Caco-2 (cell line): ENCODE results near the gene FA2H. TPM values are rescaled to one million over a fixed set of nuclear protein-coding genes. Genes with fewer than 3 reads are reported as not detected.

Experiments used
- BruUV-seq: library from RNA; stranded (reverse); fragments of 400-500 nt; replicated peaks from 2 replicates; lab custom pipeline; 2021; lab: Mats Ljungman, UMichigan
- CTCF ChIA-PET: fragments of 300-600 bp; sonication (Branson Sonifier 250); formaldehyde crosslinking; loops from one replicate; lab custom pipeline; 2022; ENCODE audit warnings: antibody characterized with exemption; lab: Charles Lee
- POLR2A ChIA-PET: fragments of 300-600 bp; sonication (Branson Sonifier 250); formaldehyde crosslinking; loops from one replicate; lab custom pipeline; 2022; ENCODE audit warnings: antibody characterized with exemption; lab: Charles Lee
- DNase-seq, 2 experiments: peaks; one replicate each; pipeline versions ENCODE4 v3.0.0 to v3.0.0-alpha.2; 2020 to 2022
- H3K27me3 ChIP-seq: replicated peaks from 2 replicates; pipeline ENCODE4 v1.6.0; 2011; ENCODE audit warnings: low read length; ENCODE audit not compliant: control insufficient read depth, insufficient read depth
- H3K36me3 ChIP-seq: 2 replicates; pipeline ENCODE4 v1.5.1; 2011; ENCODE audit warnings: low read length; ENCODE audit not compliant: control insufficient read depth, insufficient read depth
- H3K4me1 ChIP-seq: fragments of 250-450 bp; sonication (Bioruptor Pico); 2 replicates; pipeline ENCODE4 v1.5.1; 2020; ENCODE audit warnings: mild to moderate bottlenecking
- H3K4me3 ChIP-seq: 2 replicates; pipeline ENCODE4 v1.5.1; 2011; ENCODE audit warnings: low read depth, mild to moderate bottlenecking, control low read depth, low read length
- H3K9me3 ChIP-seq: fragments of 250-450 bp; sonication (Bioruptor Pico); 2 replicates; pipeline ENCODE4 v1.5.1; 2020; ENCODE audit warnings: mild to moderate bottlenecking, moderate library complexity
- H3K27ac Mint-ChIP-seq: one replicate; pipeline ENCODE4 v1.8.0; 2022; ENCODE audit warnings: mixed read lengths; ENCODE audit not compliant: unreplicated experiment
- H3K27me3 Mint-ChIP-seq: one replicate; pipeline ENCODE4 v1.8.0; 2022; ENCODE audit warnings: mixed read lengths; ENCODE audit not compliant: insufficient read depth, unreplicated experiment
- H3K36me3 Mint-ChIP-seq: one replicate; pipeline ENCODE4 v1.8.0; 2022; ENCODE audit warnings: mild to moderate bottlenecking, mixed read lengths; ENCODE audit not compliant: insufficient read depth, unreplicated experiment
- H3K4me1 Mint-ChIP-seq: one replicate; pipeline ENCODE4 v1.8.0; 2022; ENCODE audit warnings: low read depth, mixed read lengths; ENCODE audit not compliant: unreplicated experiment
- H3K4me3 Mint-ChIP-seq: one replicate; pipeline ENCODE4 v1.8.0; 2022; ENCODE audit warnings: mild to moderate bottlenecking, moderate library complexity, mixed read lengths; ENCODE audit not compliant: unreplicated experiment
- H3K9me3 Mint-ChIP-seq: one replicate; pipeline ENCODE4 v1.8.0; 2022; ENCODE audit warnings: mixed read lengths; ENCODE audit not compliant: unreplicated experiment
- CTCF ChIP-seq, 2 experiments: fragments of 200-600 bp in 1 of 2; IDR thresholded peaks; 1 replicate in 1 of 2; 2 replicates in 1 of 2; pipeline versions ENCODE4 v1.5.1 to v1.8.0; 2011 to 2022; ENCODE audit warnings: antibody characterized with exemption in 1 of 2, control low read depth in 1 of 2, inconsistent platforms in 1 of 2, low read depth in 1 of 2, low read length in 1 of 2, mild to moderate bottlenecking in 1 of 2, moderate library complexity in 1 of 2; ENCODE audit not compliant: insufficient read depth in 1 of 2, severe bottlenecking in 1 of 2, unreplicated experiment in 1 of 2
- intact Hi-C: fragments of 100-400 bp; cut with micrococcal nuclease; formaldehyde crosslinking; loops from one replicate; pipeline ENCODE4 v1.10.0; 2022; ENCODE audit not compliant: unreplicated experiment
- total RNA-seq: library from RNA; stranded (reverse); gene quantifications from 2 replicates; pipeline ENCODE4 v1.2.3, GENCODE V29; 2022

The FA2H gene
- total RNA-seq, 1 experiment from 2014 or later = 21.3 TPM

- Histone ChIP-seq H3K27me3 (no peaks in the 10 kb centered on the region), H3K4me1 (no peaks in the 10 kb centered on the region), H3K36me3 (no peaks in the 10 kb centered on the region; the same call in 1 of the 2 replicates), H3K4me3 (no peak overlapping the region), H3K9me3 (peaks cover 3% of the 10 kb centered on the region; the same call in 1 of the 2 replicates)
- no peak for DNase-seq
- BruUV-seq = no TSS peak
- Mint-ChIP-seq H3K36me3 (no peaks in the 10 kb centered on the region), H3K27me3 (no peaks in the 10 kb centered on the region), H3K4me1 (no peaks in the 10 kb centered on the region), H3K9me3 (peaks cover 5% of the 10 kb centered on the region), H3K27ac (no peak overlapping the region), H3K4me3 (no peak overlapping the region)
- intact Hi-C loops = no loop called here
- POLR2A ChIA-PET = no interaction called here
- TF ChIP-seq CTCF (IDR thresholded peaks at IDR 0.05; ENCODE audit: insufficient read depth in 1 of 2, low read depth in 1 of 2, low read length in 1 of 2, severe bottlenecking in 1 of 2, unreplicated experiment in 1 of 2) = no peak
- CTCF ChIA-PET = no interaction called here
Observed at GRCh38 chr16:74721716-74722115, 52.9 kb downstream of the FA2H start.

DNA sequence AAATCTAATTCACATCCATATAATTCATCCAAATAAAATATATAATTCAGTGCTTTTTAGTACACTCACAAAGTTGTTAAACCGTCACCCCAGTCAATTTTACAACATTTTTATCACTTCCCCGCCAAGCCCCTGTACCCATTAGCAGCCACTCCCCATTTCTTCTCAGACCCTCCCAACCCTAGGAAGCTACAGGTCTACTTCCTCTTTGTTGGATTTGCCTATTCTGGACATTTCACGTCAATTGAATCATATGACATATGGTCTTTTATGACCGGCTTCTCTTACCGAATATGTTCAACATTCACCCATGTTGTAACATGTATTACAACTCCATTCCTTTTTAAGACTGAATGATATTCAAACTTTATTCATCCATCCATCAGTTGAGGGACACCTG lies 54.0 kb downstream of the FA2H start:
- H3K9me3 ChIP-seq = no peaks in the 10 kb centered on the region
- H3K36me3 Mint-ChIP-seq = no peaks in the 10 kb centered on the region
- no TSS peak for BruUV-seq
- no peak overlapping the region for H3K4me3 Mint-ChIP-seq
- H3K27me3 Mint-ChIP-seq = no peaks in the 10 kb centered on the region
- POLR2A ChIA-PET = no interaction called here
- H3K4me3 ChIP-seq = no peak overlapping the region
- H3K36me3 ChIP-seq = no peaks in the 10 kb centered on the region; the same call in 1 of the 2 replicates
- no peaks in the 10 kb centered on the region for H3K9me3 Mint-ChIP-seq
- no peaks in the 10 kb centered on the region for H3K27me3 ChIP-seq
- DNase-seq = no peak
- no peaks in the 10 kb centered on the region for H3K4me1 ChIP-seq
- TF ChIP-seq CTCF (IDR thresholded peaks at IDR 0.05; ENCODE audit: insufficient read depth in 1 of 2, low read depth in 1 of 2, low read length in 1 of 2, severe bottlenecking in 1 of 2, unreplicated experiment in 1 of 2) = no peak
- H3K4me1 Mint-ChIP-seq = no peaks in the 10 kb centered on the region
- H3K27ac Mint-ChIP-seq = no peak overlapping the region
- intact Hi-C loops = no loop called here
- CTCF ChIA-PET = interaction anchor here (1.6 kb wide), 1 partner anchor 93 kb away, joined by 3 read pairs; no protein-coding TSS in a partner anchor

DNA sequence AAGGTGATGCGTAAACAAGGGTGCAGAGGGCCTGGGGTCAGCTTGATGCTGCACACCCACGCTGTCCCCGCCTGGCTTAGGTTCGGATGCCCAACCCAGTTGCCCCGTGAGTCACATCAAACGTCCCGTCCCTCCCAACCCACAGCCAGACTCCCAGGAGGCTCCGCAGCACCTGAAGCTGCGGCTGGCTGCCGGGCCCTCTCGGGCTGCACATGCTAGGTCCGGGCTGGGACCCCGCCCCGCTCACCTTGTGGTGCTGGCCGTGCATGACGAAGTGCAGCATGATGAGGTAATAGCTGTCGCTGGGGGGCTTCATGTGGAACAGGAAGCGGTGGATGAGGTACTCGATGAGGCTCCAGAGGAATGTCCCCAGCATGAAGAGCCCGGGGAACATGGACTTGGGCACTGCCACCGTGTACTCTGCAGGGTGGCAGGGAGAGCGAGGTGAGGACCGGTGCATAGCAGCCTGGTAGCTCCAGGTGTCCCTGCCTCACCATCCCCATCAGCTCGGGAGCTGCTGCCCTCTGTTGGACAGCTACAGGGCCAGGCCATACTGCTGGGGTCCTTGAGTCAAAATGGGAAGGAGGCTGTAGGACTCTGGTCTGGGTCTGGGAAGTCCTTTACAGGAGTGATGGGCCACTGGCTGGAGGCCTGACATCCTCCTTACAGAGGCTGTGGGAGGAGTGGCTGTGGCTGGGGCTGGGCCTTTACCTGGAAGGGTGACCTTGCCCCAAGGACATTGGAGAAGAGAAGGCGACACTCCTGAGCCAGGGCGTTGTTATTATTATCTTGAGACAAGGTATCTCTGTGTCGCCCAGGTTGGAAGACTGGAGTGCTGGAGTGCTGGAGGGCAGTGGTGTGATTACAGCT lies 55.6 kb downstream of the FA2H start:
- Histone ChIP-seq H3K4me1 (no peaks in the 10 kb centered on the region), H3K27me3 (no peaks in the 10 kb centered on the region), H3K9me3 (no peaks in the 10 kb centered on the region), H3K4me3 (no peak overlapping the region), H3K36me3 (no peaks in the 10 kb centered on the region; the same call in 1 of the 2 replicates)
- Mint-ChIP-seq H3K4me3 (no peak overlapping the region), H3K36me3 (no peaks in the 10 kb centered on the region), H3K4me1 (no peaks in the 10 kb centered on the region), H3K27me3 (no peaks in the 10 kb centered on the region), H3K9me3 (no peaks in the 10 kb centered on the region), H3K27ac (no peak overlapping the region)
- CTCF ChIA-PET = interaction anchor here (1.6 kb wide), 1 partner anchor 95 kb away, joined by 3 read pairs; no protein-coding TSS in a partner anchor
- intact Hi-C loops = no loop called here
- POLR2A ChIA-PET = interaction anchor here (0.5 kb wide), 1 partner anchor 22 kb away, joined by 3 read pairs; no protein-coding TSS in a partner anchor
- BruUV-seq = no TSS peak
- DNase-seq = peak in 1 of 2 experiments; percentile 24
- no peak for TF ChIP-seq CTCF (IDR thresholded peaks at IDR 0.05; ENCODE audit: insufficient read depth in 1 of 2, low read depth in 1 of 2, low read length in 1 of 2, severe bottlenecking in 1 of 2, unreplicated experiment in 1 of 2)
